SH-SY5Y (cell line): ENCODE results near the gene SNRNP200.

Source experiments
- GATA2 ChIP-seq: IDR thresholded peaks from 2 replicates; pipeline ENCODE4 v1.6.1; 2011; ENCODE audit warnings: mild to moderate bottlenecking, low read depth, low read length
- GATA3 ChIP-seq: IDR thresholded peaks from 2 replicates; pipeline ENCODE4 v1.6.1; 2011; ENCODE audit warnings: low read depth, mild to moderate bottlenecking, low read length, moderate library complexity

The SNRNP200 gene

DNA sequence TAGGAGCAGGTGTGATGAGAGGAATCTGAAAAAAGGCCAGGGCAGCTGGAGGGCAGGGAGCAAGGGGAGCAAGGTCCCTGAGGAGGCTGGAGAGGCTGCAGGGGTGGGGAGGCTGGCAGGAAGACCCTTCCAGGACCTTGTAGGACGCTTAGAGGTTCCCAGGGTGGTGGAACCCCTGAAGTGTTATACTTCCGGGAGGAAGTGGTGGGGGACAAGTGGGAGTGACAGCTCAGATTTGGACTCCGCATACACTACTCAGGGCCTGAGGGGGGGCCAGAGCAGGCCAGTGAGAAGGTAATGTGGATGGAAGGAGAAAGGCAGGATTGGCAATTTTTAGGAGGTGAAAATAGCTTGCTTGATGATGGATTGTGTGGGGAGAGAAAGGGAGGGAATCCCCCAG is 28.4 kb upstream of the SNRNP200 start:
- TF ChIP-seq GATA2 (no peak), GATA3 (no peak)

DNA sequence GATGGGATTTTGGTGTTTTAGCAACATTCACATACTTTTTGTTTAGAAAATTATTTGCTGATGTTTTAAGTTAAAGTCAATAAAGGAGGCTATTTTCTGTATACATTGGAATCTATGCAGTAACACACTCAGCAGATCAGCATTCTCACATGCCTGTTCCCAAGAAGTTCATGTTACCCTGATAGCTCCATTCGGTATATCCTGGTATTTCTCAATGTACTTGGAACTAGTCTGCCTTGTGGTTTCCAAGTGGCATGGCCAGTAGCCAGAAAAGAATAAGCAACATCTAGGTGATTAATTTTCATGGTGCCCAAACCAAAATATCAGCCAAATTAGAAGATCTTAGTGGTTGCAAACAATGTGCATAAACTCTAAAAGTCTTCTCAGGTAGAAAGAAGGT is 25.1 kb upstream of the SNRNP200 start:
- TF ChIP-seq GATA2 (no peak), GATA3 (no peak)

DNA sequence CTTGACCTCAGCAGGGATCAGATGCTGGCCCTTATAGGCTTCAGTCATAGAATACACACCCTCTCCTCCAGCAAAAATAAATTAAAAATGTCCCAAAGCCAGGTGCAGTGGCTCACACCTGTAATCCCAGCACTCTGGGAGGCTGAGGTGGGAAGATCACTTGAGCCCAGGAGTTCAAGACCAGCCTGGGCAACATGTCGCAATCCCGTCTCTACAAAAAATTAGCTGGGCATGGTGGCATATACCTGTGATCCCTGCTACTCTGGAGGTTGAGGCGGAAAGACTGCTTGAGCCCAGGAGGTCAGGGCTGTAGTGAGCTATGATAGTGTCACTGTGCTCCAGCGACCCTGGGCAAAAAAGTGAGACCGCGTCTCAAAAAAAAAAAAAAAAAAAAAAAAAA is 24.5 kb upstream of the SNRNP200 start:
- no peak for TF ChIP-seq GATA3
- no peak for TF ChIP-seq GATA2

DNA sequence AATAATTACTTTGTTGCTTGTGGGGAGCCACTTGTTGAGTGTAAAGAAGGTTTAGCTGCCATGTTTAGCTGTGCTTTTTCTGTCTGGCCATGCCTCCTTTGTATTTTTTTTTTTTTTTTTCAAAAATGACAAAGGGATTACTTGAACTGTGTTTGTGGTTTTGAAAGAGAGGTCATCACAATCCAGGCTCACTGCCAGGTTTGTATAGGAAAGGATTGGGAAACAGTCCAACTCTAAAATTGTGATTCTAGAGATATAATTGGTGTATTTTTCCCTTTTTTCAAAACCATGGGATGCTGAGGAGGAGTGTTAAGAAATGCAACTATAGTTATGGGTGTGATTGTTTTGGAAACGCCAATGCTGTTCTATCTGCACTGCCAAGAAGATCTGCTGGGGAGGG is 24.1 kb upstream of the SNRNP200 start:
- TF ChIP-seq GATA3, result no peak
- TF ChIP-seq GATA2, result no peak

DNA sequence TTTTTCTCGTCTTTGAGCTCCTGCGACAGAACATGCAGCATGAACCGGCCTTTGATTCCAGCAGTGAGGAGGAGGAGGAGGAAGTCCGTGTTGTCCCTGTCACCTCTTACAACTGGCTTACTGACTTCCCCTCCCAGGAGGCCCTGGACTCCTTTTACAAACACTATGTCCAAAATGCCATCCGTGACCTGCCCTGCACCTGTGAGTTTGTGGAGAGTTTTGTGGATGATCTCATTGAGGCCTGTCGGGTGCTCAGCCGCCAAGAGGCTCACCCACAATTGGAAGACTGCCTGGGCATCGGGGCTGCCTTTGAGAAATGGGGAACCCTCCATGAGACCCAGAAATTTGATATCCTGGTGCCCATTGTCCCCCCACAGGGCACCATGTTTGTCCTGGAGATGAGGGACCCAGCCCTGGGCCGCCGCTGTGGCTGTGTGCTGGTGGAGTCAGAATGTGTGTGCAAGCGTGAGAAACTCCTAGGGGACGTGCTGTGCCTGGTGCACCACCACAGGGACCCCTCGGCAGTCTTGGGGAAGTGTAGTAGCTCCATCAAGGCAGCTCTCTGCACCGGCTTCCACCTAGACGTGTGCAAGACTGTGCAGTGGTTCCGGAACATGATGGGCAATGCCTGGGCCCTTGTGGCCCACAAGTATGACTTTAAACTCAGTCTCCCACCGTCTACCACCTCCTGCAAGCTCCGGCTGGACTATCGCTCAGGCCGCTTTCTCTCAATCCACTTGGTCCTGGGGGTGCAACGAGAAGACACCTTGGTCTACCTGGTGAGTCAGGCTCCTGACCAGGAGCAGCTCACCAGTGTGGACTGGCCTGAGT is 21.9 kb upstream of the SNRNP200 start:
- TF ChIP-seq GATA2, result no peak

DNA sequence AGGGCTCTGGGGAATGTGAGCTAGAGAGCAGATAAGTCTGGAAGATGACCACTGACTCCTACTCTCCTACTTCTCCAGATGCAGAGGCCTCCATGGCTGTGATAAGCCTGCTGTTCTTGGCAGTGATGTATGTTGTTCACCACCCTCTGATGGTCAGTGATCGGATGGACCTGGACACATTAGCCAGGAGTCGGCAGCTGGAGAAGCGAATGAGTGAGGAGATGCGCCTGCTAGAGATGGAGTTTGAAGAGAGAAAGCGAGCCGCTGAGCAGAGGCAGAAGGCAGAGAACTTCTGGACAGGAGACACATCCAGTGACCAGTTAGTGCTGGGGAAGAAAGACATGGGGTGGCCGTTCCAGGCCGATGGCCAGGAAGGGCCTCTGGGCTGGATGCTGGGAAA is 21.2 kb upstream of the SNRNP200 start:
- no peak for TF ChIP-seq GATA2
- no peak for TF ChIP-seq GATA3

- no peak for TF ChIP-seq GATA3
- TF ChIP-seq GATA2, result no peak
Measured at GRCh38 chr2:96325884-96326255, 20.5 kb upstream of the SNRNP200 start.

DNA sequence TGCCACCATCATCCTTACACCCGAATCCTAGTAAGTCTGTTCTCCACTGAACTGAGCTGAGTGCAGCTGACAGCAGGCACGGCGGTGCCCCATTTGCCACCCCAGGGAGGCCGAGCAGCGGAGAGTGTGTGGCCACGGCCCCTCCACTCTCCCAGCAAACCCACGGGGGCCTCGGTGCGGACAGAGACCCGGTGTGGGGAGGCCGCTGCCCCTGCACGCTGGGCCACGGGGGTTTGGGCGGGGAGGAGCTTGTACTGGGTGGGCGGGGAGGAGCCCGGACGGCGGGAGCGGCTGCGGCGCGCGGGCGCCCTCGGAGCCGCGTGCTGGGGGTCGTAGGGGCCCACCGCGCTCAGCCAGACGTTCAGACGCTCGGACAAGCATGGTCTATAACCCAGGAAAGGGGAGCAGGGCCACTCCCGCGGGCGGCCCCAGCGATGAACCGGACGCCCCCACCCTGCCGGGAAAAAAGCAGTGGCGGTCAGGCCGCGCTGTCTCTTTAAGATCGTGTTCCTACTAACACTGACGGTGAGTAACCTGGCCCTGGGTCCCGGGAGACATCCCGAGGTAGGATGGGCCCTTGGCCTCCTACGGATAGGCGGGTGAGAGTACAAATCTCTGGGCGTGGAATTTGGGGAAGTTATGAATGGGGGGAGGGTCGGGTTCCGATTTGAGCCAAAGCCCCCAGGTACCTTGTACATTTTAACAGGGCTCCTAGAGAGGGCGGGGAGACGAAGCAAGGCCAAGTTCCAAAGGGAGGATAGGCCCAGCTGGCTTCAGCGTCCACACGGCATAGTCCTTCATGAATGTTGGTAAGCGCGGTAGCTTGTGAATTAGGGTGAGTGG is 19.9 kb upstream of the SNRNP200 start, which contains the start of gene ITPRIPL1:
Gene ITPRIPL1, plus strand, starts transcription at position 277 of the 843 bp plus-strand sequence. Its CDS starts 523 bp downstream, at position 800.
- no peak for TF ChIP-seq GATA3
- no peak for TF ChIP-seq GATA2

- TF ChIP-seq GATA3 (no peak), GATA2 (no peak)
Measured at GRCh38 chr2:96324721-96325040, 19.3 kb upstream of the SNRNP200 start.

- no peak for TF ChIP-seq GATA2
- no peak for TF ChIP-seq GATA3
Measured at GRCh38 chr2:96323849-96324248, 18.5 kb upstream of the SNRNP200 start.

DNA sequence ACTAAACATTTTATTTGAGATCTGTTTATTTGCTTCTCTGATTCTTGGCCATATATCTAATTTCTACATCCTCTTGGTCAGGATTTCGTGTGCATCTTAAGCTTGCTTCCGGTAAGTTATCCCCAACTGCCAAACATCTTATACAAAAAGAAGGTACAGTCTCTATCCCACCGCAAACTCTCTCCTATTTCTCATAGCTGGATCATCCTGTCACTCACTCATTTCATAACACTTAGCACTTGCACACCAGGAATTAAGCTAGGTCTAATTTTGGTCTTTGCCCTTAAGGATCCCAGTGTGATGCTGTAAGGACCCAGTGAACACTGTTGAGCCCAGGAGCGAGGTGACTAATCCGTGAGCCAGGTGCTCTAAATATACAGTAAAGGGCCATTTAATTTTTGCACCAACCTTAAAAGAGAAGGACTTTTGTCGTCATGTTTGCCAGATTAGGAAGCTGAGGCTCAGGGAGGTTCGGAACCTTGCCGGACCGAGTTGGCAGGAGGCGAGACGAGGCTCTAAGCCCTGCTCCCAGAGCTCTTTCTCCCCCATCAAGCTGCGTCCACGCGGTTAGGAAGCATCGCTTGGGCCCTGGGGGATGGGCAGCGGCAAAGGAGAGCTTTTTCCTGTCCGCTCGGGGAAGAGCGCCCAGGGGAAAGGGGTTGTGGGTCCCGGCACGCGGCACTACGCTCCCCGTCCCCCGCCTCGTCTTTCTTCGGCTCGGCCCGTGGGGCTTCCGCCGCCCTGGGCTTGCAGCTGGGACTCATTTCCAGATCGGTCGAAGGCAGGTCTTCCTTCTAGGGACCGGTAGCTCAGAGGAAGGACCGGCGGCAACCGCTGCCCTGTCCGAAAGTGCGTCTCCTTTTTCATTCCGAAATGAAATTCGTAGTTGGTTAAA is 15.6 kb upstream of the SNRNP200 start:
- TF ChIP-seq GATA2 (no peak), GATA3 (no peak)

DNA sequence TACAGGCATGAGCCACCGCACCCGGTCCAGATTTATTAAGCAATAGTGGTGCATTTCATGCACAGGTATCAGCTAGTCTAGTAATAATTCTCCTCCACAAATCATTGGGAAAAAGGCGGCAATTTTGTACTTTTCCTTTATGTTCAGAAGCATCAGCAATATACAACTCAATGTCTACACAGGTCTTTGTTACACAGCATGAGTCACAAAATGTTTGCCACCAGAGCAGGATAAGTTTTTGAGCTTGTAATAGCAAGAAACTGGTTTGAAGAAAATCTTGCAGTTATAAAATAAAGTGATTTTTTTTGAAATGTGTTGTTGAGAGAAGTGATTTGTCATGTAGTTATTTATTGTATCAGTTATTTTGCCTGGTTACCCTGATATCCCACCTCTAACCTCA is 15.0 kb upstream of the SNRNP200 start:
- no peak for TF ChIP-seq GATA3
- no peak for TF ChIP-seq GATA2

GRCh38 chr2:96319396-96319795 is 14.1 kb upstream of the SNRNP200 start:
- TF ChIP-seq GATA3 (no peak), GATA2 (no peak)

DNA sequence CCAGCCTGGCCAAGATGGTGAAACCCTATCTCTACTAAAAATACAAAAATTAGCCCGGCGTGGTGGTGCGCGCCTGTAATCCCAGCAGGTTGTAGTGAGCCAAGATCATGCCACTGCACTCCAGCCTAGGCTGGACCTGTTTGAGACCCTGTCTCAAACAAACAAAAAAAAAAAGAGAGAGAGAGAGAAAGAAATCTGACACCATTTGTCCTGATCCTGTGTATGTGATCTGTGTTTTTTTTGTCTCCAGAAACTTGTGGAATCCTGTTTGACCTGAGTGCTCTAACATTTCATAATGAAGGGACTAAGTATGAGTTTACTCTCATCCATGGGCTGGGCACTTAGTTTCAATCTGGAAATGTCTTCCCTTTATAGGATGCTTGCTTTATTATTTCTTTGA is 13.4 kb upstream of the SNRNP200 start:
- no peak for TF ChIP-seq GATA2
- no peak for TF ChIP-seq GATA3

DNA sequence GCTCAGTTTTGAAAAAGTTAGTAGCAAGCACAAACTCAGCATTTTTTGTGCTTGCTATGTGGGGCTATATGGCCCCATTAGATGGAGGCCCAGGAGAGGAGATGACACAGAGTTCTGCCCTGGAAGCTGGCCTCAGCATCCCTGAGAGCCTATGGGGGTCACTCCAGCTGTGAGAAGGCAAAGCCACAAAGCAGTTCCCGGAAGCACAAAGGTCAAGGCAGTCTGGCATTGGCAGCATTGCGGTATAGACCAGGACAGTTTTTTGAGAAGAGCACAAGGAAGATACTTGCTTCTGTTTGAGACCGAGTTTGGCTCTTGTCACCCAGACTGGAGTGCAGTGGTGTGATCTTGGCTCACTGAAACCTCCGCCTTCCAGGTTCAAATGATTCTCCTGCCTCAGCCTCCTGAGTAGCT is 12.2 kb upstream of the SNRNP200 start:
- no peak for TF ChIP-seq GATA2
- TF ChIP-seq GATA3, result no peak
